HEK293T (cell line): ENCODE measurements around the gene GABARAP.

Experiments used
- CTCF ChIA-PET: fragments of 350-600 bp; formaldehyde crosslinking; extraction: SDS; loops from one replicate; lab custom pipeline; 2021; ENCODE audit warnings: antibody characterized with exemption, inconsistent platforms; lab: Yijun Ruan, JAX
- POLR2A ChIA-PET: fragments of 350-600 bp; formaldehyde crosslinking; extraction: SDS; loops from one replicate; lab custom pipeline; 2020; ENCODE audit warnings: antibody characterized with exemption, inconsistent platforms; lab: Yijun Ruan, JAX
- DNase-seq: peaks from one replicate; pipeline ENCODE4 v3.0.0; 2012; ENCODE audit warnings: mixed read lengths; ENCODE audit errors: extremely low spot score
- ARNT ChIP-seq: fragments of 450-650 bp; IDR thresholded peaks from 2 replicates; pipeline ENCODE4 v1.6.1; 2017; ENCODE audit warnings: mild to moderate bottlenecking
- BHLHE40 ChIP-seq: fragments of 450-650 bp; IDR thresholded peaks from 2 replicates; pipeline ENCODE4 v1.6.1; 2016; ENCODE audit warnings: mild to moderate bottlenecking, moderate library complexity, borderline replicate concordance
- CTBP1 ChIP-seq: fragments of 450-650 bp; IDR thresholded peaks from 2 replicates; pipeline ENCODE4 v1.6.1; 2016; ENCODE audit warnings: borderline replicate concordance
- ELF4 ChIP-seq: fragments of 450-650 bp; IDR thresholded peaks from 2 replicates; pipeline ENCODE4 v1.6.1; 2017; ENCODE audit warnings: antibody characterized with exemption
- FOXA1 ChIP-seq: fragments of 450-650 bp; IDR thresholded peaks from 2 replicates; pipeline ENCODE4 v1.6.1; 2016; ENCODE audit warnings: mild to moderate bottlenecking
- FOXK2 ChIP-seq: fragments of 450-650 bp; IDR thresholded peaks from 2 replicates; pipeline ENCODE4 v1.6.1; 2016; ENCODE audit warnings: mild to moderate bottlenecking
- FOXM1 ChIP-seq: fragments of 450-650 bp; IDR thresholded peaks from 2 replicates; pipeline ENCODE4 v1.6.1; 2017; ENCODE audit warnings: mild to moderate bottlenecking, borderline replicate concordance
- HDGF ChIP-seq: fragments of 450-650 bp; IDR thresholded peaks from 2 replicates; pipeline ENCODE4 v1.6.1; 2017; ENCODE audit warnings: antibody characterized with exemption, borderline replicate concordance
- L3MBTL2 ChIP-seq: fragments of 450-650 bp; conservative IDR thresholded peaks from 2 replicates; pipeline ENCODE4 v1.6.1; 2016; ENCODE audit warnings: mild to moderate bottlenecking
- LEF1 ChIP-seq: fragments of 450-650 bp; IDR thresholded peaks from 2 replicates; pipeline ENCODE4 v1.6.1; 2017; ENCODE audit warnings: mild to moderate bottlenecking, borderline replicate concordance
- NFRKB ChIP-seq: fragments of 450-650 bp; IDR thresholded peaks from 2 replicates; pipeline ENCODE4 v1.6.1; 2016; ENCODE audit warnings: mild to moderate bottlenecking, moderate library complexity
- PKNOX1 ChIP-seq: fragments of 450-650 bp; IDR thresholded peaks from 2 replicates; pipeline ENCODE4 v1.6.1; 2016
- SP1 ChIP-seq: fragments of 450-650 bp; IDR thresholded peaks from 2 replicates; pipeline ENCODE4 v1.6.1; 2017
- SUZ12 ChIP-seq: fragments of 450-650 bp; IDR thresholded peaks from 2 replicates; pipeline ENCODE4 v1.6.1; 2016; ENCODE audit warnings: mild to moderate bottlenecking
- TARDBP ChIP-seq: fragments of 450-650 bp; IDR thresholded peaks from 2 replicates; pipeline ENCODE4 v1.6.1; 2016
- ZNF384 ChIP-seq: fragments of 450-650 bp; IDR thresholded peaks from 2 replicates; pipeline ENCODE4 v1.6.1; 2016

GABARAP gene

GRCh38 chr17:7238420-7239090, 3.7 kb downstream of the GABARAP start:
- ChIA-PET POLR2A (interaction anchor here (1.2 to 9.7 kb wide), 4 partner anchors 12 to 91 kb away, joined by 5 to 166 read pairs (median 32); partner anchors contain the start of genes ACADVL, CTDNEP1, DLG4 and ELP5), CTCF (no interaction called here)
- TF ChIP-seq ZNF384 = no peak
- TF ChIP-seq BHLHE40 = no peak
- TF ChIP-seq HDGF = no peak
- TF ChIP-seq FOXA1 = no peak
- no peak for TF ChIP-seq SUZ12
- no peak for TF ChIP-seq FOXK2
- no peak for TF ChIP-seq CTBP1
- TF ChIP-seq NFRKB = no peak
- no peak for TF ChIP-seq ELF4
- TF ChIP-seq L3MBTL2 = no peak
- no peak for TF ChIP-seq FOXM1
- no peak for TF ChIP-seq ARNT
- TF ChIP-seq TARDBP = no peak
- no peak for DNase-seq

GRCh38 chr17:7237761-7238419, 4.4 kb downstream of the GABARAP start:
- peak; percentile 38 for DNase-seq
- CTCF ChIA-PET = no interaction called here

GRCh38 chr17:7237266-7237760, 4.9 kb downstream of the GABARAP start:
- CTCF ChIA-PET = no interaction called here
- POLR2A ChIA-PET = interaction anchor here (1.1 to 9.7 kb wide), 3 partner anchors 13 to 71 kb away, joined by 3 to 166 read pairs (median 52); partner anchors contain the start of genes ACADVL, CTDNEP1, DLG4 and ELP5
- no peak for DNase-seq
- no peak for TF ChIP-seq SP1
- no peak for TF ChIP-seq BHLHE40
- no peak for TF ChIP-seq ZNF384
- no peak for TF ChIP-seq LEF1
- no peak for TF ChIP-seq PKNOX1
- no peak for TF ChIP-seq HDGF
- TF ChIP-seq CTBP1 = no peak
- TF ChIP-seq TARDBP = no peak
- no peak for TF ChIP-seq FOXM1
- TF ChIP-seq ARNT = no peak
- TF ChIP-seq NFRKB = no peak

More at GRCh38 chr17:7237761-7238419, 4.4 kb downstream of the GABARAP start:
- TF ChIP-seq ELF4 = no peak
- no peak for TF ChIP-seq CTBP1
- TF ChIP-seq ARNT = no peak
- no peak for TF ChIP-seq FOXM1
- no peak for TF ChIP-seq NFRKB
- TF ChIP-seq L3MBTL2 = no peak
- TF ChIP-seq LEF1 = no peak
- no peak for TF ChIP-seq ZNF384
- no peak for TF ChIP-seq SUZ12
- TF ChIP-seq BHLHE40 = no peak
- TF ChIP-seq FOXK2 = no peak
- TF ChIP-seq SP1 = no peak
- no peak for TF ChIP-seq HDGF
- no peak for TF ChIP-seq FOXA1
- no peak for TF ChIP-seq PKNOX1
- no peak for TF ChIP-seq TARDBP
- POLR2A ChIA-PET = interaction anchor here (1.1 to 9.7 kb wide), 4 partner anchors 12 to 71 kb away, joined by 3 to 166 read pairs (median 32); partner anchors contain the start of genes ACADVL, CTDNEP1, DLG4 and ELP5

GRCh38 chr17:7236808-7237207, 5.4 kb downstream of the GABARAP start:
- no peak for DNase-seq
- CTCF ChIA-PET = interaction anchor here (0.9 kb wide), 1 partner anchor 16 kb away, joined by 4 read pairs; no protein-coding TSS in a partner anchor
- POLR2A ChIA-PET = interaction anchor here (9.7 kb wide), 1 partner anchor 15 kb away, joined by 166 read pairs; the partner anchor contains the start of genes ACADVL and DLG4
- no peak for TF ChIP-seq HDGF

- TF ChIP-seq ARNT (no peak), SP1 (no peak), LEF1 (no peak), L3MBTL2 (no peak), TARDBP (no peak)
- ChIA-PET POLR2A (interaction anchor here (0.9 to 9.7 kb wide), 2 partner anchors 14 to 20 kb away, joined by 4 to 166 read pairs; partner anchors contain the start of genes ACADVL and DLG4), CTCF (interaction anchor here (0.9 kb wide), 1 partner anchor 15 kb away, joined by 4 read pairs; no protein-coding TSS in a partner anchor)
- no peak for DNase-seq
Measured at GRCh38 chr17:7235693-7236665, 6.3 kb downstream of the GABARAP start.
